HUES48 (cell line): ENCODE measurements around the gene SGCD.

Experiments
- H3K27ac ChIP-seq: one replicate; pipeline ENCODE4 v1.7.0; 2013; ENCODE audit warnings: low read depth, low read length, inconsistent platforms
- H3K27me3 ChIP-seq: 2 replicates; pipeline ENCODE4 v1.6.1; 2013; ENCODE audit warnings: mild to moderate bottlenecking, low read length; ENCODE audit not compliant: control insufficient read depth, insufficient read depth
- H3K36me3 ChIP-seq: 2 replicates; pipeline ENCODE4 v1.6.1; 2013; ENCODE audit warnings: low read length; ENCODE audit not compliant: control insufficient read depth, insufficient read depth
- H3K4me1 ChIP-seq: 2 replicates; pipeline ENCODE4 v1.6.1; 2013; ENCODE audit warnings: mild to moderate bottlenecking, low read length; ENCODE audit not compliant: control insufficient read depth, insufficient read depth
- H3K4me3 ChIP-seq: 2 replicates; pipeline ENCODE4 v1.5.1; 2013; ENCODE audit warnings: mild to moderate bottlenecking, low read depth, low read length
- H3K9ac ChIP-seq: 2 replicates; pipeline ENCODE4 v1.6.1; 2013; ENCODE audit warnings: mild to moderate bottlenecking, low read depth, low read length, moderate library complexity
- H3K9me3 ChIP-seq: 2 replicates; pipeline ENCODE4 v1.6.1; 2013; ENCODE audit warnings: low read length; ENCODE audit not compliant: control insufficient read depth, insufficient read depth

Gene SGCD

GRCh38 chr5:156669416-156669815 is 342.5 kb downstream of the SGCD start:
- no peaks in the 10 kb centered on the region for H3K36me3 ChIP-seq
- H3K9ac ChIP-seq: no peak overlapping the region
- no peak overlapping the region for H3K4me3 ChIP-seq
- no peak overlapping the region for H3K27ac ChIP-seq
- H3K9me3 ChIP-seq: no peaks in the 10 kb centered on the region
- H3K4me1 ChIP-seq: peaks cover 19% of the 10 kb centered on the region
- no peaks in the 10 kb centered on the region for H3K27me3 ChIP-seq

DNA sequence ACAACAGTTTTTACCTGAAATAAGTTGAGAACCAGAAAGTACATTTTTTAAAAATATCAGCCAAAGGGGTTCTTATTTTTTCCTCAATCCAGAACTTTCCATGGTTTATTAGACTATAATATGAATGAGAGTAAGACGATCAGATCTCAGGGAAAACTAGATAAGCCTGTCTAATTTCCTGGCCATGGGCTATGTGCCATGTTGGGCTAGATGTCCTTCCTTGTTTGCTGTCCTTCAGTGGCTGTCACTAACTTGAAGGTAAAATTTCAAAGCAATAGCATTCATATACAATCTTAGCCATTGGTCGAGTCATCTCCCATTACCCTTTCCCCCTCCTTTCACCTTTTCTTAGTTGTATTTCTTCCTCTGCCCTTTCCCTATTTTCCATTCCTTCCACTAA is 343.7 kb downstream of the SGCD start:
- Histone ChIP-seq H3K4me1 (peaks cover 19% of the 10 kb centered on the region), H3K9me3 (no peaks in the 10 kb centered on the region), H3K4me3 (no peak overlapping the region), H3K27ac (peak overlapping the region; percentile 48), H3K9ac (no peak overlapping the region), H3K36me3 (no peaks in the 10 kb centered on the region), H3K27me3 (no peaks in the 10 kb centered on the region)

GRCh38 chr5:156675395-156675794 is 348.4 kb downstream of the SGCD start:
- Histone ChIP-seq H3K4me1 (peaks cover 6% of the 10 kb centered on the region), H3K4me3 (no peak overlapping the region), H3K9me3 (no peaks in the 10 kb centered on the region), H3K27ac (no peak overlapping the region), H3K9ac (no peak overlapping the region), H3K27me3 (no peaks in the 10 kb centered on the region), H3K36me3 (no peaks in the 10 kb centered on the region)

- no peaks in the 10 kb centered on the region for H3K36me3 ChIP-seq
- no peak overlapping the region for H3K9ac ChIP-seq
- H3K27ac ChIP-seq: no peak overlapping the region
- H3K4me1 ChIP-seq: peaks cover 7% of the 10 kb centered on the region
- no peaks in the 10 kb centered on the region for H3K27me3 ChIP-seq
- no peaks in the 10 kb centered on the region for H3K9me3 ChIP-seq
- H3K4me3 ChIP-seq: no peak overlapping the region
Observed at GRCh38 chr5:156677963-156678362, 351.0 kb downstream of the SGCD start.

DNA sequence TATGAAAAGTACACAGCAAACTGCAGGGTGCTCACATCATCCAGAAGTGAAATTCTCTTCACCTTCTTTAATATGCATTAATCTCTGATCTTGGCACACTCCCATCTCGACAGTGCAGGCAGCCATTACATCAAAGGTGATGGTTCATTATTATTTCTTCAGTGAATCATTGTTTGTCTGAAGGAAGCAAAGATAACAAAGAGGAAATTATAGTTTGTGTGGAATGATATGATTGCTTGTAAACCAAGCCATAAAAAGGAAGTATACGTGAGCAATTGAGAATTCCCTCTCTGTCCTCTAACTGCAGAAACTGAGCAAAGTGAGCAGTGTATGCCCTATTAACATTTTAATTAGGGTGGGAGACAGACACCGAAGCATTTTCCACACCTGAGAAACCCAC is 351.5 kb downstream of the SGCD start:
- Histone ChIP-seq H3K9me3 (no peaks in the 10 kb centered on the region), H3K36me3 (no peaks in the 10 kb centered on the region), H3K9ac (no peak overlapping the region), H3K27ac (no peak overlapping the region), H3K4me1 (peaks cover 13% of the 10 kb centered on the region), H3K27me3 (no peaks in the 10 kb centered on the region), H3K4me3 (no peak overlapping the region)

DNA sequence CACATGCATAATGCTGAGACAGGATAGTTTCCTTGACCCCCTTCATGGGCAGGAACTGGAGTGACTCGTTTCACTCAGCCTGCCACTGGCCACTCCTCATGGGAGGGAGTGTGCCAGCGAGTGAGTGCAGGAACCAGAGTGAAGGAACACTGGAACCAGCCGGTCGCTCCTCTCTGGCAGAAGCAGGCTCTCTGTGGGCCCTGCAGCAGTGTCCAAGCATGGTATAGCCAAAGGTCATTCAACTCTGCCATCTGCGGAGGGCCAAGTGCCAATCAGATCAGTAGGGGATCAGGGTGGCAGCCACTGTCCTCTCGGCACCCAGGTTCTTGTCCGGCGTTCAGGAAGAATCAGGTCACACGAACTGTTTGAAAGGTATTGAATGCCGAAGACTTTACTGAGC is 353.9 kb downstream of the SGCD start:
- peaks cover 29% of the 10 kb centered on the region for H3K4me1 ChIP-seq
- H3K36me3 ChIP-seq: no peaks in the 10 kb centered on the region
- H3K27ac ChIP-seq: no peak overlapping the region
- no peak overlapping the region for H3K9ac ChIP-seq
- no peaks in the 10 kb centered on the region for H3K27me3 ChIP-seq
- no peak overlapping the region for H3K4me3 ChIP-seq
- no peaks in the 10 kb centered on the region for H3K9me3 ChIP-seq

DNA sequence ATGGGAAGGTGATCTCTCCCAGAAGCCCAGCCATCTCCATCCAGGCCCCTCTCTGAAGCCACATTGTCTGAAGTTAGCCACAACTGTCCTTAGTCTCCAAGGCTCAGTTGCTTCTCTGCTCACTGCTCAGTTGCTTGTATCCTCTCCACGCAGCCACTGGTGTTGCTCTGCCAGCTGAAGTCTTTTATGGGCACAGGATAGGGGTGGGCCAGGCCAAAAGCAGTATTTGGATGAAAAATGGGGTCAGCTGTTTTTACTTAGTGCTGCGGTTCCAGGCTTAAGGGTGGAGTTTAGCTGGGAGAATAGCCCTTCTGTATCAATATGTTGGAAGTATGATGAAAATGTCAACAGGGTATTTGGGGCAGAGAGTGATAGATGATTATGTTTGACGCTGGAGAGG is 354.3 kb downstream of the SGCD start:
- no peak overlapping the region for H3K27ac ChIP-seq
- peaks cover 29% of the 10 kb centered on the region for H3K4me1 ChIP-seq
- H3K27me3 ChIP-seq: no peaks in the 10 kb centered on the region
- H3K36me3 ChIP-seq: no peaks in the 10 kb centered on the region
- H3K9ac ChIP-seq: no peak overlapping the region
- H3K9me3 ChIP-seq: no peaks in the 10 kb centered on the region
- H3K4me3 ChIP-seq: no peak overlapping the region

DNA sequence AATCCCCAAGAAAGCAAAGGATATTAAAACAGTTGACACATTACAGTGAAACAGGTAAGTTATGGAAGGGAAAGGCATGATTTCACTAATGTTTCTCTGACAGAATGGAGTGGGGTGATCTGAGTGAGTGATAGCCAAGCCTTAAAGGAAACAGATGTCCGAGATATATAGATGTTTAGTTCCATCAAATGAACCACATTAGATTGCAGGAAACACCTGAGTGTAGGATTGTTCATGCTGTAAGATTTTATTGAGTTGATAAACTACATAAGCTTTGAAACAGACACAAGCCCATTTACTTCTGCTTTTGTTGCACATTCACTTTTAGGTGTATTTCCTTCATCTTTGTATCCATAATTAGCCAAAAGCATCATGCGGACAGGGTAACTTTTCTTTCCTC is 356.0 kb downstream of the SGCD start:
- no peak overlapping the region for H3K27ac ChIP-seq
- H3K4me1 ChIP-seq: peaks cover 29% of the 10 kb centered on the region
- H3K9me3 ChIP-seq: no peaks in the 10 kb centered on the region
- H3K4me3 ChIP-seq: no peak overlapping the region
- H3K36me3 ChIP-seq: no peaks in the 10 kb centered on the region
- H3K9ac ChIP-seq: no peak overlapping the region
- H3K27me3 ChIP-seq: no peaks in the 10 kb centered on the region

GRCh38 chr5:156683509-156683908 is 356.5 kb downstream of the SGCD start:
- Histone ChIP-seq H3K27ac (no peak overlapping the region), H3K9me3 (no peaks in the 10 kb centered on the region), H3K4me1 (peaks cover 29% of the 10 kb centered on the region), H3K27me3 (no peaks in the 10 kb centered on the region), H3K36me3 (no peaks in the 10 kb centered on the region), H3K9ac (no peak overlapping the region), H3K4me3 (no peak overlapping the region)

DNA sequence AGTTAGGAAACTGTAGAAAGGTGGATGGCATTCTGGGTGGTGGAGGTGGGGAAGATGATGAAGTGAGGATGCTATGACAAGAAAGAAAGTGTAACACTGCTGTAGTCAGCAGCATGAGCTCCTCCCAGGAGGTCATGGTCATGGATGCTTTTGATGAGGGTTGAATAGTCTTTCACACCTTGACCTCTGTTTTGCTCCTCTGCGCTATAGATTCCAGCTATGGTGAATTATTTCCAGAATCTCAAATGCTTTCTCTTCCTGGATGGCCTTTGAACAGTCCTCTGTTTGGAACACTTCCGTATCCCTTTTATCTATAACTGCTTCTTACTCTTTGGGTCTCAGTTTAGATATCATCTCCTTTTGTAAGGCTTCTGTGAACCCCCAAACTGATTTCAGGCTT is 357.3 kb downstream of the SGCD start:
- H3K27me3 ChIP-seq: no peaks in the 10 kb centered on the region
- H3K36me3 ChIP-seq: no peaks in the 10 kb centered on the region
- no peak overlapping the region for H3K27ac ChIP-seq
- no peak overlapping the region for H3K4me3 ChIP-seq
- no peaks in the 10 kb centered on the region for H3K9me3 ChIP-seq
- peaks cover 29% of the 10 kb centered on the region for H3K4me1 ChIP-seq
- no peak overlapping the region for H3K9ac ChIP-seq

GRCh38 chr5:156685481-156685880 is 358.5 kb downstream of the SGCD start:
- no peak overlapping the region for H3K4me3 ChIP-seq
- H3K27ac ChIP-seq: no peak overlapping the region
- H3K4me1 ChIP-seq: peaks cover 29% of the 10 kb centered on the region
- H3K9ac ChIP-seq: no peak overlapping the region
- H3K9me3 ChIP-seq: no peaks in the 10 kb centered on the region
- no peaks in the 10 kb centered on the region for H3K27me3 ChIP-seq
- no peaks in the 10 kb centered on the region for H3K36me3 ChIP-seq

- Histone ChIP-seq H3K36me3 (no peaks in the 10 kb centered on the region), H3K9ac (no peak overlapping the region), H3K27me3 (no peaks in the 10 kb centered on the region)
Observed at GRCh38 chr5:156686380-156686779, 359.4 kb downstream of the SGCD start.

More at GRCh38 chr5:156686380-156686779, 359.4 kb downstream of the SGCD start:
- H3K4me3 ChIP-seq: no peak overlapping the region
- H3K9me3 ChIP-seq: no peaks in the 10 kb centered on the region
- no peak overlapping the region for H3K27ac ChIP-seq
- peaks cover 29% of the 10 kb centered on the region for H3K4me1 ChIP-seq
